Vagina (tissue), 2 donors: ENCODE measurements around the gene OR2A1. TPM values are rescaled to one million over a fixed set of nuclear protein-coding genes. Genes with fewer than 3 reads are reported as not detected.
"Not testable (repeated sequence)": the region's sequence is repeated elsewhere in the genome, so short reads cannot be mapped to it uniquely, and the experiment has no call there.

Experiments used
- DNase-seq, 2 donors: peaks; one replicate each; pipeline ENCODE4 v3.0.0-alpha.2; 2017; ENCODE audit errors: extremely low spot score in 2 of 2
- H3K27ac ChIP-seq: fragments of 200-600 bp; sonication (generic); one replicate; pipeline ENCODE4 v1.5.1; 2019
- H3K27me3 ChIP-seq: fragments of 200-600 bp; sonication (generic); one replicate; pipeline ENCODE4 v1.5.1; 2019
- H3K36me3 ChIP-seq, 2 donors: fragments of 200-600 bp; sonication (generic); one replicate each; pipeline ENCODE4 v1.5.1; 2017 to 2019
- H3K4me1 ChIP-seq: fragments of 200-600 bp; sonication (generic); one replicate; pipeline ENCODE4 v1.5.1; 2019
- H3K4me3 ChIP-seq, 2 donors: fragments of 200-600 bp; sonication (generic); 1 replicate in 1 of 2; 2 replicates in 1 of 2; pipeline ENCODE4 v1.5.1; 2016 to 2019
- H3K9me3 ChIP-seq: fragments of 200-600 bp; sonication (generic); one replicate; pipeline ENCODE4 v1.5.1; 2019
- intact Hi-C: fragments of 100-400 bp; cut with DNase I; formaldehyde crosslinking; loops from one replicate; pipeline ENCODE4 v1.15.1; 2023
- total RNA-seq: library from RNA; depleted of rRNA; stranded (reverse); fragments of >200 nt; gene quantifications from one replicate; pipeline ENCODE4 v1.2.3, GENCODE V29; 2016

OR2A1 gene
- total RNA-seq, 1 donor from 2014 or later = 0.25 TPM

DNA sequence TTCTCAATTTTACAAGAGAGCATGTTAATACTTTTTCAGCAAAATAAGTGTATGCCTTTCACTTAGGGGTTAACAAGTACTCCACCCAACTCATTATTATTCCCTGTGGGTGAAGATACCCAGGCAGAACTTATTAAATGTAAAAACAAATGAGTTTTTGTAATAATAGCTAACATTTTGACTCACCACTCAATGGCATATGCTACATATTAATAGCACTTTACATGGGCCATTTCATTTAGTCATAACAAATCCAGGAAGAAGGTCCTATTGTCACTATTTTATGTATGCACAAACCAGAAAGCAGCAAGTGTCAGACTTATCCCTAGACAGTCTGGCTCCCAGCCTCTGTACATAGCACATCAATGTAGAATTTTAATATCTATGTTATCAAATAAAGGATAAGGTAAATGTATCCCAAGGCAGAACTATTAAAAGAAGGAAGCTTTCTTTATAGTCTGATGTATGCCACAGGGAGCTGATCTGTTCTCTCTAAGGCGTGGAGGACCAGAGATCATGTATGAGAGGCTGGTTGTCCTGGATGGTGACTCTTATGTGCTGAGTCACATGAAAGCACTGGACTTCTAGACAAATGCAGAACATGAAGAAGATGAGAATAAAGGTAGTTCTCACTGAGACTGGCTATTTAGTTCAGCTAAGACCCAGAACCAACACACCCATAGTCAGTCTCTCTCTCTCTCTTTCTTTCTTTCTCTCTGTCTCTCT is 9.5 kb upstream of the OR2A1 start:
- H3K36me3 ChIP-seq, H3K4me1 ChIP-seq, H3K27me3 ChIP-seq, intact Hi-C loops, H3K27ac ChIP-seq, H3K4me3 ChIP-seq, H3K9me3 ChIP-seq, DNase-seq: not testable (repeated sequence)

DNA sequence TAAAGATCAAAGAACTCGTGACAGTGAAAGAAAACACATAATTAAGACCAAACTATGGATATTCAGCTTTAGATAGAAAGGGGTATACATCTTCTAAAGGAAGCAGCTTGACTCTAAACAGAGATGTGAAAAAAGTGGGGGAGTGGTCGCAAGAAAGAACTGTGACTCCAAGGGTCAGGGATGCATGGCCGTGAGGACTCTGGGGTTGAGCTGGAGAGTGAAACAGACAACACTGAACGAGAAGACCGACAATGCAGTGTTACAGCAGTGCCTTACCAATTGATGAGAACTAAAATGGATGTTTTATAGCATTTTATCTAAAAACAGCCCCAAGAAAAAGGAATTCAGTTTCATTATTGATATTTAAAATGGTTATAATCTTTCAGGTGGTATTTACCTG is 8.6 kb upstream of the OR2A1 start:
- DNase-seq, H3K9me3 ChIP-seq, H3K36me3 ChIP-seq, H3K4me3 ChIP-seq, H3K4me1 ChIP-seq, H3K27me3 ChIP-seq, intact Hi-C loops, H3K27ac ChIP-seq: not testable (repeated sequence)

DNA sequence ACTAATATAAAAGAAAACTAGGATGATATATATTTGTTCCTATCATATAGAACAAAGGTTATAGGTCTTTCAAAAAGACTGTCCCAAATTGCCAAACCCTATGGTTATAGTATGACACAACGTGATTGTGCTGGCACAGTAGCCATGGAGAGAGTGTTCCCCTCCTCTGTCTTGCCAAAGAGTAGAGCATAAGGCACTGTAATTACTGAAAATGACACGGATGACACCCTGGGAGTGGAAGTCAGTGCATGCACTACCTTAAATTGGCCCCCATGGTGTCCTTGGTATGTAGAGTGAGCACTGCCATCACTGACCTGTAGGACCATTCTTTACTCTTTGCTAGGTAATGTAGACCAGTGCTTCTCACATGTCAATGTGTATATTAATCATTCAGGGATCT is 7.1 kb upstream of the OR2A1 start:
- H3K4me1 ChIP-seq, H3K27me3 ChIP-seq, H3K9me3 ChIP-seq, H3K36me3 ChIP-seq, DNase-seq, intact Hi-C loops, H3K27ac ChIP-seq, H3K4me3 ChIP-seq: not testable (repeated sequence)

DNA sequence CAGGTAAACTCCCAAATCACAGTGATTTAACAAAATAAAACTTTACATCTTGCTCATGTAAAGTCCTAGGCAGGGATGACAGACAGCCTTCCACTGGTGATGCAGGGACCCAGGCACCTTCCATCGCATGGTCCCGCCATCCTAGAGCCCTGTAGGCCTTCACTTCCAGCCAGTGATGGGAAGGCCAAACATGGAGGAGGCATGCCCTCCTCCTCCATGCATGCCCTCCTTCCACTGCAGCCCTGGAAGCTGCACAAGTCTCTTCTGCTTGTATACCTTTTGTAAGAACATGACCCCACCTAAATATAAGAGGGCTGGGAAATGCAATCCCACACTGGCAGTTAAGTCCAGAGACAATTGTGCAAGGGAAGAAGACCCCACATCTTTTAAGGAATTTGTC is 2.5 kb upstream of the OR2A1 start:
- H3K27ac ChIP-seq, DNase-seq, H3K36me3 ChIP-seq, H3K4me1 ChIP-seq, intact Hi-C loops, H3K9me3 ChIP-seq, H3K4me3 ChIP-seq, H3K27me3 ChIP-seq: not testable (repeated sequence)

DNA sequence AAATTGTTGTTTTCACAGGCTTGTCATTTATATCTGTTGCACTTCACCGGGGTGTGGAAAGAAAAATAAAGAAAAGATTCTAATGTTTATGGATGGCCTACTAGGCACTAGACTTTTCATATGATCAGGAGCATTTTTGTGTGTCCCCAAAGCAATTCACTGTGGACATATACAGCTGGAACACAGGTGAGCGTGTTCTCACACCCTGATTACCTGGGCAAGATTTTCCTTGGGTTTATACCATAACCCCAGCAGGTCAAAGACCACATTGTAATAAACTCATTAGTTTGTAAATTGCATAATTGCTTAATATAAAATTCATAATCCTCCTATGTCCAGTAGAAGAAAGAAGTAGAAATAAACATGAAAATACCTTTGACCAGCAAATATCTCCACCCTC is 1.0 kb upstream of the OR2A1 start:
- H3K9me3 ChIP-seq, DNase-seq, H3K27me3 ChIP-seq, H3K36me3 ChIP-seq, H3K4me3 ChIP-seq, H3K27ac ChIP-seq, intact Hi-C loops, H3K4me1 ChIP-seq: not testable (repeated sequence)

DNA sequence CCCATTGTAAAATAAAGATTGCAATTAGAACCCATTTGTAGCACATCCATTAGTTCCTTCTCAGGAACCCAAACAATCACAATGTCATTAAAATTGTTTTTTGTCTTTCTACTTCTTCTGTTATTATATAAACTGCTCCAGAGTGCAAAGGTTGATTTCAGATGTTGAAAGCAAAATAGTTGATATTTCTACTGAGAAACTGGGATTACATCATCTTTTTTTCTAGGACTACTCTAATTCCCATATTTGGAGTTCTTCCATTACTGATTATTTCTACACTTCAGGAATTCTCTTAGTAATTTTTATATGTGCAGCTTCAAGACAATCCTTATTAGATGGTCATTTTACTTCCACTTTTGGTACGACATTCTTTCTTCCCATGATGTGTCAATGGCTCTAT is 5.3 kb downstream of the OR2A1 start:
- intact Hi-C loops, H3K4me1 ChIP-seq, H3K4me3 ChIP-seq, H3K27me3 ChIP-seq, H3K27ac ChIP-seq, H3K9me3 ChIP-seq, DNase-seq, H3K36me3 ChIP-seq: not testable (repeated sequence)

DNA sequence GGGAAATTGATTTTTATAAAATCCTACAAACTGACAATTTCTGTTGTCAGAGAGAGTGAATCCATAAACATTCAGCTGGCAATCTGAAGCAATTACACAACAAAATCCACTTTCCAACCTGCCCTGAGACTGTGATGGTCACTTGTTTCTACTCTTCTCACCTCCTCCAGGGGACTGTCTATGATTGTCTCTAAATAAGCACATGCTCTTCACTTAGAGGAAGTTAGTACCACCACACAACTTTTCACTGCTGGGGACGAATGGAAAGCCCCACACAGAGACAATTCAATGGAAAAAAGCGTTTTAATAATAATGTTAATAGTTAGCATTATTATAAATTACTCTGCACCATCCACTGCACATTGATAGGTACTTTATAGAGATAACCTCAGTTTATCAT is 7.3 kb downstream of the OR2A1 start:
- H3K4me1 ChIP-seq, H3K27ac ChIP-seq, H3K36me3 ChIP-seq, intact Hi-C loops, H3K4me3 ChIP-seq, H3K27me3 ChIP-seq, DNase-seq, H3K9me3 ChIP-seq: not testable (repeated sequence)

DNA sequence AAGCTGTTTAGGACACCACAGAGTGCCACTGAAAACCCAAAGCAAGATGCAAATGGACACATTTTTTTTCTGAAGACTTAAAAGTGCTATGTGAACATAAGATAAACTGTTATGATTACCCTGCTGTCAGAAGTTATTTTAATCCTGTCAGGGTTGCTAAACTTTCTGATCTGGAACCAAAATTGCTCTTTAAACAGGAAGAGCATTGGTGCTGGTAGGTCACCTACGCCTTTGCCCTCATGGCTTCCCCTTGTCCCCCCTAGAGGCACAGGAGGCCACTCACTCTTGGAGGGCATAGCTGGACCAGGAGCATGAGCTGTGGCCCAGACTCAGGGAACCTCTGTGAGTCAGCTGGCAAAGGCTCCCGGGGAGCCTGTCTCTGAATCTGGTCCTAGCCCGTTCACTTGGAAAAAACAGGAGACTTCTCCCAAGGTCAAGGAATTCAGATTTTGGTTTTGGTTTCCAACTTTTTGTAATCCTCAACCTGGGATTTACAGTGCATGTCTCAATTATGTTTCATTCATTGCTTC is 9.5 kb downstream of the OR2A1 start:
- H3K27ac ChIP-seq, intact Hi-C loops, H3K27me3 ChIP-seq, DNase-seq, H3K9me3 ChIP-seq, H3K4me3 ChIP-seq, H3K36me3 ChIP-seq, H3K4me1 ChIP-seq: not testable (repeated sequence)

DNA sequence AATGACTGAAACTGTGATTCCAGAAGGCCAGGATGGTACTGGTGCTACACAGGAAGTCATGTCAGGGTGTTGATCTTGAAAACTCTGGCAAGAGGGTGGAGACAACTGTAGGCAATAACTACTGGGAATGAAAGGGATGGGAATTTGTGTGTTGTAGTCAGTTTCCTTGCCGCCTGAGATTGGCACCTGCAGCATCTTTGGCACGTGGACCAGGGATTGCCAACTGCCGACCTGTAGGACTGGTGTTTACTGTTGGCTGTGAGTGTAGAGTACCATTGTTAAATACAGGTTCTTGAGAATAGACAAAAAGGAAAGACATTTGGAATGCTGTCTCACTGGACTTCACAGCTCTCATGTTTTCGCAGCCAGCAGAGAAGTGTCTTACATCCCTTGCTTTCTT is 11.1 kb downstream of the OR2A1 start:
- H3K36me3 ChIP-seq, H3K27me3 ChIP-seq, H3K27ac ChIP-seq, H3K4me1 ChIP-seq, H3K4me3 ChIP-seq, DNase-seq, intact Hi-C loops, H3K9me3 ChIP-seq: not testable (repeated sequence)

DNA sequence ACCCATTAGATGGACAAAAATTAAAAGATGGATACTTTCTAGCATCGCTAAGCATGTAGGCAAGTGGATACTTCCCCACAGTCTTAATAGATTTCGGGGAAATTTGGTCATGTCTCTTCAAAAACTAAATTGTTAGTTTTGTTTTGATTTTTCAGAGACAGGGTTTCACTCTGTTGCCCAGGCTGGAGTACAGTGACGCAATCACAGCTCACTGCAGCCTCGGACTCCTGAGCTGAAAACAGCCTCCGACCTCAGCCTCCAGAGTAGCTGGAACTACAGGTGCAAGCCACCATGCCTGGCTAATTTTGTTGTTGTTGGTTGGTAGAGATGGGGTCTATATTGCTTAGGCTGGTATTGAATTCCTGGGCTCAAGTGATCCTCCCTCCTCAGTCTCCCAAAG is 13.6 kb downstream of the OR2A1 start:
- H3K27ac ChIP-seq, intact Hi-C loops, H3K4me1 ChIP-seq, H3K4me3 ChIP-seq, H3K27me3 ChIP-seq, H3K36me3 ChIP-seq, H3K9me3 ChIP-seq, DNase-seq: not testable (repeated sequence)

DNA sequence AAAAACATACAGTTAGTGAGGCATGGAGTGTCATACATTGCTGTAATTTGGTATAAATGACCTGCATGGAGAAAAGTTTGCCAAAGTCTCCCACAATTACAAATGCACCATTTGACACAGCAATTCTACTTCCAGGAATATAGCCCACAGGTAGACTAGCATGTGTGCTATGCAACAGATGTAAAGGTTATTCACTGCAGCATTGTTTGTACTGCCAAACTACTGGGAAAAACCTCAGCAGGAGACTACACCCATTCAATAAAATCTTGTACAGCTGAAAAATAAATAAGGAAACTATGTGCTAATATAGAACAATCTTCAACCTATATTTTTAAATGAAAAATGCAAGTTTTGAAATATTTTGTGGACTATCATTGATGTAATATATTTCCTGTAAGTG is 17.8 kb downstream of the OR2A1 start:
- H3K27ac ChIP-seq, H3K27me3 ChIP-seq, H3K9me3 ChIP-seq, H3K36me3 ChIP-seq, H3K4me3 ChIP-seq, H3K4me1 ChIP-seq, DNase-seq, intact Hi-C loops: not testable (repeated sequence)

DNA sequence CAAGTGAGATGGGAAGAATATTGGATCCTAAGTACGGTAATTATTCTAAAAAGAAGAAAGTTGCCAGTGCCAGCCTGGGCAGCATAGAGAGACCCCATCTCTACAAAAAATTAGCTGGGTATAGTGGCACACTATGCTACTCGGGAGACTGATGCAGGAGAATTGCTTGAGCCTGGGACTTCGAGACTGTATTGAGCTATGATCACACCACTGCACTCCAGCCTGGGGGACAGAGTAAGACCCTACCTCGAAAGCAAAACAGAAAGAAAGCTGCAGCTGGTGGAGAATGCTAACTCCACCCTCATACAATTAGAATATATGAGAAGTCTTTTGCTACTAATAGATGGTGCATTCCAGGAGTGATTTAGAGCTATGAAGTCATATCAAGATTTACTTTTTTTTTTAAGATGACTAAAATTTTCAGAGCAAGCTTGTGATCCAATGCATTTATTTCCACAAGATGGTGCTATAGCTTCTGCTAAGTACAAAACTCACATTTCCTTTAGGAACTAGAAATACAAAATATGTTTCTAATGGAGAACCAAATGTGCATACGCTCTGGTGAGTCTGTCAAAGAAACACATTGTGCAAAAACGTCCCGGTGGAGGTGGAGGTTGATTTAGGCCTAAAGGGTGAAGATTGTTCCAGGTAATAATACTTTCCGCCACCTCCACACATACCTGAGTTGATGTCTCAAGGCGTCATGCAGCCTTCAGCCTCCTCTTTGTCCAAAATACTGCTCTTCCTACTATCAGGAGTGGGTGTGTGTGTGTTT is 19.2 kb downstream of the OR2A1 start:
- not testable (repeated sequence) for DNase-seq, H3K27ac ChIP-seq, H3K36me3 ChIP-seq

DNA sequence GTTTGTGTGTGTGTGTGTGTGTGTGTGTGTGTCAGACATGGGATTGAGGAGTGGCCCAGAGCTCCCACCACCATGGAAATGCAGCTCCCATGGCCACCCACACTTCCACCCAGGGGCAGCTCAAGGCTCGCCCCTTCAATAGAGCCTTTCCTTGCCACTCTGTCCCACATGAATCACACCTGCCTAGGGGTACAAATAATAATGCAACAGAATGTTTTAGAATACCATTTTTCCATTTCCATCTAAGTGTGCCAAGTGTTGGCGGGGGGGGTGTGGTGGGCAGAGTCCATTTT is 19.7 kb downstream of the OR2A1 start:
- H3K27me3 ChIP-seq, H3K4me3 ChIP-seq, H3K4me1 ChIP-seq, intact Hi-C loops, H3K27ac ChIP-seq, H3K36me3 ChIP-seq, H3K9me3 ChIP-seq: not testable (repeated sequence)
- peak; percentile 16 to 64 for DNase-seq

More for the DNA sequence above, 19.2 kb downstream of the OR2A1 start:
- H3K9me3 ChIP-seq, H3K4me1 ChIP-seq, H3K27me3 ChIP-seq, H3K4me3 ChIP-seq, intact Hi-C loops: not testable (repeated sequence)

DNA sequence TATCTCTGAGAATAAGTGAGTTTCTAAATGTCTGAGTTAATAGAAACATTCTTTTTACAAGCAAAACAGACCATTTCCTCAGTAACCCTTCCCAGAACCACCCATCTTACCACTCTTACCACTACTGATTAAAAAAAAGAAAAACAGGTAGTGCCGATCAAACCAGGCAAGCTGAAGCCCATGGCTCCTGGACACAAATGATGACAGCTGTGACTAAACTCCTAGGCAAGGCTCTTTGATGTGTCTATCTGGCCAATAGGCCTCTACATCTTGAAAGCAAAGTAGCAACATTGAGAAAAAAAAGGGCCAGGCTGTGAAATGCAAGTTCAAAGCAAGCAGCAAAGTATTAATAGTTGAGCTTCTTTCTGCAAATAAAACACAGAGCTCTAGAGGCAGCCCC is 36.4 kb downstream of the OR2A1 start:
- DNase-seq, H3K4me1 ChIP-seq, intact Hi-C loops, H3K9me3 ChIP-seq, H3K36me3 ChIP-seq, H3K27me3 ChIP-seq, H3K27ac ChIP-seq, H3K4me3 ChIP-seq: not testable (repeated sequence)
